ENCODE results near the gene HYAL3. TPM values are rescaled to one million over a fixed set of nuclear protein-coding genes. Genes with fewer than 3 reads are reported as not detected.

Gene HYAL3
- total RNA-seq, 2 experiments from 2014 or later = 3.0 to 3.2 TPM

DNA sequence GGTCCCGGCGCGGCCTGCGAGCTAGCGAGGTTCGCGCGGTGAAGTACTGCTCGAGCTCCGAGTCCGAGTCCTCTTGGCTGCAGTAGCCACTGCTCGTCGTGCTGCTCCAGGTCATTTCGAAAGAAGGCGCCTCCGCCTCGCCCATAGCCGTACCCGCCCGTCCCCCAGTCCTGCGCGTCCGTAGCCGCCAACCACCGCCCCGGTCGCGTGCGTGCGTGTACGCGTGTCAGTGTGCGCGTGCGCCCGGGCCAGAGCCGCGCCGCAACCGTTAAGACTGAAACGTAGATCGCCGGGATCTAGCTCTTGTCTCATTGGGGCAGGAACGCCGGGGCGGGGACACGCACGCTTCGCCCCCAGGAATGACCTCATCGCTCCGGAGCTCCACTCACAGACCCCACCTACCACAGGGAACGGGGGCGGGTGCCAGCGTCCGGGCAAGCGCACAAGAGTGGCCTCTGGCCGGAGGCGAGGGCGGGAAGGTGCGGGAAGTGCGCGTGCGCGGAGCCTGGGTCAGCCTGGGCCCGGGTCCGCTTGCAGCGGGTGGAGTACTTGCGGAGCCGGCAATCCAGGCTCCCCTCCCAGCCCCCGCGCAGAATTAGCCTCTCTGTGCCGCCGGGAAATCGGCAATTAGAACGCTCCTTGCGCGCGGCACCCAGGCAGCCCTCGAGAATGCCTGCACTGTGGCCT is 38.1 kb upstream of the HYAL3 start:
- H3K27me3 Mint-ChIP-seq = no peaks in the 10 kb centered on the region
- peak overlapping the region; percentile 96 for H3K4me3 Mint-ChIP-seq
- H3K27me3 ChIP-seq (ENCODE audit: control insufficient read depth in 1 of 2, insufficient read depth in 2 of 2, low read length in 2 of 2) = no peaks in the 10 kb centered on the region
- intact Hi-C loops (cut with DNase I, micrococcal nuclease) = loop anchor here (1.0 to 5.0 kb wide), 5 partner anchors 9 to 100 kb away; partner anchors contain the start of genes CYB561D2 (in 1 of the 2), GNAI2 (in 1 of the 2), HYAL3 (in 1 of the 2) and NAA80 (in 1 of the 2)
- H3K36me3 ChIP-seq (ENCODE audit: insufficient read depth, low read length) = peaks cover 8% of the 10 kb centered on the region
- ChIA-PET POLR2A (interaction anchor here (0.5 to 7.9 kb wide), 31 partner anchors 9 to 1720 kb away, joined by 3 to 214 read pairs (median 6); partner anchors contain the start of genes C3orf18, CACNA2D2, CYB561D2 and DUSP7), CTCF (interaction anchor here (1.4 to 4.6 kb wide), 9 partner anchors 8 to 45 kb away, joined by 3 to 19 read pairs (median 5); partner anchors contain the start of genes CYB561D2, HYAL3, IFRD2 and NAA80)
- peak overlapping the region; percentile 93 for H3K4me3 ChIP-seq (ENCODE audit: low read length)
- H3K27ac Mint-ChIP-seq = peak overlapping the region; percentile 95
- no peaks in the 10 kb centered on the region for H3K9me3 Mint-ChIP-seq
- TF ChIP-seq, protein P1, sequence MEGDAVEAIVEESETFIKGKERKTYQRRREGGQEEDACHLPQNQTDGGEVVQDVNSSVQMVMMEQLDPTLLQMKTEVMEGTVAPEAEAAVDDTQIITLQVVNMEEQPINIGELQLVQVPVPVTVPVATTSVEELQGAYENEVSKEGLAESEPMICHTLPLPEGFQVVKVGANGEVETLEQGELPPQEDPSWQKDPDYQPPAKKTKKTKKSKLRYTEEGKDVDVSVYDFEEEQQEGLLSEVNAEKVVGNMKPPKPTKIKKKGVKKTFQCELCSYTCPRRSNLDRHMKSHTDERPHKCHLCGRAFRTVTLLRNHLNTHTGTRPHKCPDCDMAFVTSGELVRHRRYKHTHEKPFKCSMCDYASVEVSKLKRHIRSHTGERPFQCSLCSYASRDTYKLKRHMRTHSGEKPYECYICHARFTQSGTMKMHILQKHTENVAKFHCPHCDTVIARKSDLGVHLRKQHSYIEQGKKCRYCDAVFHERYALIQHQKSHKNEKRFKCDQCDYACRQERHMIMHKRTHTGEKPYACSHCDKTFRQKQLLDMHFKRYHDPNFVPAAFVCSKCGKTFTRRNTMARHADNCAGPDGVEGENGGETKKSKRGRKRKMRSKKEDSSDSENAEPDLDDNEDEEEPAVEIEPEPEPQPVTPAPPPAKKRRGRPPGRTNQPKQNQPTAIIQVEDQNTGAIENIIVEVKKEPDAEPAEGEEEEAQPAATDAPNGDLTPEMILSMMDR (IDR thresholded peaks at IDR 0.05) = no peak
- peaks cover 28% of the 10 kb centered on the region for H3K36me3 Mint-ChIP-seq (ENCODE audit: low read depth)
- peaks cover 71% of the 10 kb centered on the region for H3K4me1 Mint-ChIP-seq (ENCODE audit: low read depth)
- ATAC-seq (ENCODE audit: poor library complexity) (peak; percentile 77), DNase-seq (peak; percentile 81 to 98 (median 90))
- no peaks in the 10 kb centered on the region for H3K9me3 ChIP-seq (ENCODE audit: control insufficient read depth in 1 of 2, insufficient read depth in 1 of 2, low read length in 2 of 2)
- H3K27ac ChIP-seq (ENCODE audit: low read depth in 1 of 2, low read length in 2 of 2) = peak overlapping the region; percentile 95 to 96
- H3K4me1 ChIP-seq (ENCODE audit: insufficient read depth, low read length) = peaks cover 85% of the 10 kb centered on the region

DNA sequence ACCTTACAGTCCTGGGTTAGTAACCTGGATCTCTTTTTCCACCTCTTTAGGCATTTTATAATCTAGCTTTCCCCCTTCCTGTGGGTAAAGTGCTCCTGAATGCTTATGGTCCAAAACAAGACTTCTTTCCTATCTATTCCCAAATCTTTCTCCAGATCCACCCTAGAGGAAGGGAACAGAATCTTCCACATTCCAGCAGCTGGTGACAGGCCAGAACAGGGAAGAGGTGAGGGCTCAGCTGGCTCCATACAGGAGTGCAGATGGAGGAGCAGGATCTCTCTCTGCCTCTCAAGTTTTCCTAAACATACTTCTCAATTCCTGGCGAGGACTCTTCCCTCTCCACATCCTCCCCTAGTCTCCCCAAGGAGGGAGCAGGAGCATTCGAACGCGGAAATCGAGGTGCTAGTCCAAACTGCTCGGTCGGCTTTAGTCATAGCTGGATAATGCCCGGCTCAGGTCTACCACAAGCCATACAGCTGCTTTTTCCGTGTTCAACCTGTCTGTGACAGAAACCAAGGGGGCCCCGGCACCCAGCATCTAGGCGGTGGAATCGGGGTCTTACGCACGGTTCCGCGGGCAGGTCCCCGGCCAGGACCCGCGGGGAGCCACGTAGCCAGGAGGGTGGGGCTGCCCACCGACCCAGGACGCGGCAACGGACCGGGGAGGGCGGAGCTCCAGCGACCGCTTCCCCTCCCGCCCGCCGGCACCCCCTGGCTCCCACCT is 37.4 kb upstream of the HYAL3 start:
- Mint-ChIP-seq H3K36me3 (ENCODE audit: low read depth) (peaks cover 35% of the 10 kb centered on the region), H3K27me3 (no peaks in the 10 kb centered on the region), H3K4me3 (peak overlapping the region; percentile 96), H3K9me3 (no peaks in the 10 kb centered on the region), H3K4me1 (ENCODE audit: low read depth) (peaks cover 71% of the 10 kb centered on the region), H3K27ac (peak overlapping the region; percentile 95)
- intact Hi-C loops (cut with DNase I, micrococcal nuclease) = loop anchor here (1.0 to 5.0 kb wide), 5 partner anchors 8 to 99 kb away; partner anchors contain the start of genes CYB561D2 (in 1 of the 2), GNAI2 (in 1 of the 2), HYAL3 (in 1 of the 2) and NAA80 (in 1 of the 2)
- DNase-seq (no peak), ATAC-seq (ENCODE audit: poor library complexity) (peak; percentile 40)
- Histone ChIP-seq H3K36me3 (ENCODE audit: insufficient read depth, low read length) (peaks cover 15% of the 10 kb centered on the region), H3K9me3 (ENCODE audit: control insufficient read depth in 1 of 2, insufficient read depth in 1 of 2, low read length in 2 of 2) (no peaks in the 10 kb centered on the region), H3K4me1 (ENCODE audit: insufficient read depth, low read length) (peaks cover 82% of the 10 kb centered on the region), H3K27me3 (ENCODE audit: control insufficient read depth in 1 of 2, insufficient read depth in 2 of 2, low read length in 2 of 2) (no peaks in the 10 kb centered on the region), H3K27ac (ENCODE audit: low read depth in 1 of 2, low read length in 2 of 2) (peak overlapping the region; percentile 93 to 96), H3K4me3 (ENCODE audit: low read length) (peak overlapping the region; percentile 93)
- TF ChIP-seq, protein P1 (IDR thresholded peaks at IDR 0.05) = no peak
- ChIA-PET POLR2A (interaction anchor here (0.5 to 7.9 kb wide), 29 partner anchors 9 to 1316 kb away, joined by 3 to 214 read pairs (median 7); partner anchors contain the start of genes C3orf18, CACNA2D2, CYB561D2 and GNAI2), CTCF (interaction anchor here (1.4 to 4.6 kb wide), 8 partner anchors 8 to 44 kb away, joined by 3 to 19 read pairs (median 6); partner anchors contain the start of genes HYAL3, IFRD2, NAA80 and TUSC2)
